Tibial artery (tissue), 4 donors: ENCODE results near the gene GPR161.
"Not testable (repeated sequence)": the region's sequence is repeated elsewhere in the genome, so short reads cannot be mapped to it uniquely, and the experiment has no call there.

Source experiments
- DNase-seq, 2 donors: peaks; one replicate each; pipeline ENCODE4 v3.0.0-alpha.2; 2019
- H3K27ac ChIP-seq, 2 donors: fragments of 200-600 bp; sonication (generic) in 1 of 2; 1 replicate in 1 of 2; 2 replicates in 1 of 2; pipeline ENCODE4 v1.5.1; 2018 to 2019; ENCODE audit warnings: mild to moderate bottlenecking in 1 of 2
- H3K27me3 ChIP-seq, 2 donors: fragments of 200-600 bp; sonication (generic) in 1 of 2; one replicate each; pipeline versions ENCODE4 v1.5.1 to v1.6.0; 2016 to 2019
- H3K36me3 ChIP-seq, 3 donors: fragments of 200-600 bp; sonication (generic) in 2 of 3; one replicate each; pipeline ENCODE4 v1.5.1; 2016 to 2019; ENCODE audit warnings: mild to moderate bottlenecking in 2 of 3
- H3K4me1 ChIP-seq, 4 donors: fragments of 200-600 bp; sonication (generic) in 2 of 4; 1 replicate in 3 of 4; 2 replicates in 1 of 4; pipeline ENCODE4 v1.5.1; 2016 to 2019
- H3K4me3 ChIP-seq, 2 donors: fragments of 200-600 bp; sonication (generic) in 1 of 2; 1 replicate in 1 of 2; 2 replicates in 1 of 2; pipeline ENCODE4 v1.5.1; 2018 to 2019; ENCODE audit warnings: mild to moderate bottlenecking in 2 of 2
- H3K9me3 ChIP-seq, 3 donors: fragments of 200-600 bp; sonication (generic) in 1 of 3; one replicate each; pipeline ENCODE4 v1.5.1; 2016 to 2019
- intact Hi-C: fragments of 100-400 bp; cut with DNase I; formaldehyde crosslinking; loops from one replicate; pipeline ENCODE4 v1.15.0; 2023; ENCODE audit warnings: low total_unique reads
- TF ChIP-seq, protein P1 (sequence below), 2 experiments: fragments of 200-600 bp in 1 of 2; fragments of 450-650 bp in 1 of 2; IDR thresholded peaks; one replicate each; pipeline ENCODE4 v1.5.1; 2017 to 2019; ENCODE audit warnings: antibody characterized with exemption in 2 of 2, mild to moderate bottlenecking in 1 of 2, moderate library complexity in 1 of 2

GPR161 gene

DNA sequence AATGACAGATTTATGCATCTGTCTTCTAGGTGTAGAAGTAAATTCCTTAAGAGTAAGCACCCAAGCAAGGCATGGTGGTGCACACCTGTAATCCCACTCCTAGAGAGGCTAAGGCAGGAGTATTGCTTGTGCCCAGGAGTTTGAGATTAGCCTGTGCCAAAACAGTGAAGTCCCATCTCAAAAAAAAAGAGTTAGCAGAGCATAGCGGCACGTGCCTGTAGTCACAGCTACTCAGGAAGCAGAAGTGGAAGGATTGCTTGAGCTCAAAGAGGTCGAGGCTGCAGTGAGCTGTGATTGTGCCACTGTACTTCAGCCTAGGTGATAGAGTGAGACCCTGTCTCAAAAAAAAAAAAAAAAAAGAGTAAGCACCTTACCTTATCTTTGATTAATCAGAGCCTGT is 26.9 kb upstream of the GPR161 start:
- Histone ChIP-seq H3K9me3 (no peaks in the 10 kb centered on the region), H3K27me3 (no peaks in the 10 kb centered on the region), H3K4me3 (no peak overlapping the region), H3K27ac (no peak overlapping the region), H3K4me1 (peaks cover 0 to 8% (median 3%) of the 10 kb centered on the region in 4 donors), H3K36me3 (no peaks in the 10 kb centered on the region)
- DNase-seq: no peak
- TF ChIP-seq, protein P1, sequence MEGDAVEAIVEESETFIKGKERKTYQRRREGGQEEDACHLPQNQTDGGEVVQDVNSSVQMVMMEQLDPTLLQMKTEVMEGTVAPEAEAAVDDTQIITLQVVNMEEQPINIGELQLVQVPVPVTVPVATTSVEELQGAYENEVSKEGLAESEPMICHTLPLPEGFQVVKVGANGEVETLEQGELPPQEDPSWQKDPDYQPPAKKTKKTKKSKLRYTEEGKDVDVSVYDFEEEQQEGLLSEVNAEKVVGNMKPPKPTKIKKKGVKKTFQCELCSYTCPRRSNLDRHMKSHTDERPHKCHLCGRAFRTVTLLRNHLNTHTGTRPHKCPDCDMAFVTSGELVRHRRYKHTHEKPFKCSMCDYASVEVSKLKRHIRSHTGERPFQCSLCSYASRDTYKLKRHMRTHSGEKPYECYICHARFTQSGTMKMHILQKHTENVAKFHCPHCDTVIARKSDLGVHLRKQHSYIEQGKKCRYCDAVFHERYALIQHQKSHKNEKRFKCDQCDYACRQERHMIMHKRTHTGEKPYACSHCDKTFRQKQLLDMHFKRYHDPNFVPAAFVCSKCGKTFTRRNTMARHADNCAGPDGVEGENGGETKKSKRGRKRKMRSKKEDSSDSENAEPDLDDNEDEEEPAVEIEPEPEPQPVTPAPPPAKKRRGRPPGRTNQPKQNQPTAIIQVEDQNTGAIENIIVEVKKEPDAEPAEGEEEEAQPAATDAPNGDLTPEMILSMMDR (IDR thresholded peaks at IDR 0.05): no peak
- intact Hi-C loops: no loop called here

DNA sequence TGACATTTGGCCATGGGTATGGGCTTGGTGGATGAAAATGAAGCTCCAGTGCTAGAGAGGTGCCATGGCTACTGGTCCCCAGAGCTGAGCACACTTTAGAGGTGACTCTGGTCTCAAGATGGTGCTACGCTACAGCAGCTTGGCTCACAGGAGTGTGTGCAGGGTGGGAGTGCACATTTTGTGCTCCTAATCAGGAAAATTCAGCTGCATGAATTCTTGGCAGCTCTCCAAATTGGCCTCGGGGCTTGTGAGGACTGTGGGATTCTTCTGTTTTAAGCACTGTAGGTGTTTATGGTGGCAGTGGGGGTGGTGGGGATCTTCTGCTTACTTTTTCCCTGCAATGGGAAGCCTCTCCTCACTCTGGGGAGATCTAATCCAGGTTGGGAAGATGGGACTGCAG is 24.7 kb upstream of the GPR161 start:
- Histone ChIP-seq H3K27me3 (no peaks in the 10 kb centered on the region), H3K9me3 (peaks cover 0 to 6% (median 4%) of the 10 kb centered on the region in 3 donors), H3K4me1 (no peaks in the 10 kb centered on the region), H3K27ac (no peak overlapping the region), H3K36me3 (no peaks in the 10 kb centered on the region), H3K4me3 (no peak overlapping the region)
- intact Hi-C loops: no loop called here
- TF ChIP-seq, protein P1 (IDR thresholded peaks at IDR 0.05): no peak
- no peak for DNase-seq

DNA sequence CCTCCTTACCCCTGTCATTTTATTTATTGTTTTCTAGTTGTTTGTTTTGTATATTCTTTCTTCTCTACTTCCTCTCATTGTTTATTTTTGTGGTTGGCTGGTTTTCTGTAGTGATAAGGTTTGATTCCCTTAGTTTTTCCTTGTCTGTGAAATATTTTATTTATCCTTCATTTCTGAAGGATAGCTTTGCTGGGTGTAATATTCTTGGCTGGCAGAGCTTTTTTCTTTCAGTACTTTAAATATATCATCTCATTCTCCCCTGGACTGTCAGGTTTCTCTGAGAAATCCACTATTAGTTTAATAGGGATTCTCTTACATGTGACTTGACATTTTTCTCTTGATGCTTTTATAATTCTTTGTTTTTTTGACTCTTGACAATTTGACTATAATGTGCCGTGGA is 23.2 kb upstream of the GPR161 start:
- Histone ChIP-seq H3K27ac (no peak overlapping the region), H3K9me3 (peaks cover 0 to 6% (median 4%) of the 10 kb centered on the region in 3 donors), H3K4me1 (no peaks in the 10 kb centered on the region), H3K4me3 (no peak overlapping the region), H3K27me3 (no peaks in the 10 kb centered on the region), H3K36me3 (no peaks in the 10 kb centered on the region)
- intact Hi-C loops: no loop called here
- TF ChIP-seq, protein P1 (IDR thresholded peaks at IDR 0.05): no peak
- DNase-seq: no peak

DNA sequence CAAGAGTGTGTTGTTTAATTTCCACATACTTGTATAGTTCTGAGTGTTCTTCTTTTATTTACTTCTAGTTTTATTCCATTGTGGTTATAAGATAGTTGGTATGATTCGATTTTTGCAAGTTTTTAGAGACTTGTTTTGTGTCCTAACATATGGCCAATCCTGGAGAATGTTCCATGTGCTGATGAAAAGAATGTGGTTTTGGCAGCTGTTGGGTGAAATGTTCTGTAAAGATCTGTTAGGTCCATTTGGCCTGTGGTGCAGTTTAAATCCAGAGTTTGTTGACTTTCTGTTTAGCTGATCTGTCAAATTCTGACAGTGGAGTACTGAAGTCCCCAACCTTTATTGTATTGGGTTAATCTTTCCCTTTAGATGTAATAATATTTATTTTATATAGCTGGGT is 22.5 kb upstream of the GPR161 start:
- DNase-seq: no peak
- no peaks in the 10 kb centered on the region for H3K36me3 ChIP-seq
- H3K27ac ChIP-seq: no peak overlapping the region
- peaks cover 0 to 6% (median 4%) of the 10 kb centered on the region in 3 donors for H3K9me3 ChIP-seq
- TF ChIP-seq, protein P1 (IDR thresholded peaks at IDR 0.05): no peak
- no peak overlapping the region for H3K4me3 ChIP-seq
- H3K4me1 ChIP-seq: no peaks in the 10 kb centered on the region
- H3K27me3 ChIP-seq: no peaks in the 10 kb centered on the region
- intact Hi-C loops: no loop called here

DNA sequence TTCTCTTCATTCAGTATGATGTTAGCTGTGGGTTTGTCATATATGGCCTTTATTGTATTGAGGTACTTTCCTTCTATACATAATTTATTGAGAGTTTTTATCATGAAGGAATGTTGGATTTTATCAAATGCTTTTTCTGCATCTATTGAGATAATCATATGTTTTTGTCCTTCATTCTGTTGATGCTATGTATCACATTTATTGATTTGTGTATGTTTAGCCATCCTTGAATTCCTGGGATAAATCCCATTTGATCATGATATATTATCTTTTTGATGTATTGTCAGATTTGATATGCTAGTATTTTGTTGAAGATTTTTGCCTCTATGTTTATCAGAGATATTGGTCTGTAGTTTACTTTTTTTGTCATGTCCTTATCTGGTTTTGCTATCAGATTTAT is 20.9 kb upstream of the GPR161 start:
- intact Hi-C loops: no loop called here
- TF ChIP-seq, protein P1 (IDR thresholded peaks at IDR 0.05): no peak
- Histone ChIP-seq H3K36me3 (no peaks in the 10 kb centered on the region), H3K4me1 (no peaks in the 10 kb centered on the region), H3K27ac (no peak overlapping the region), H3K4me3 (no peak overlapping the region), H3K27me3 (no peaks in the 10 kb centered on the region), H3K9me3 (peaks cover 0 to 6% (median 4%) of the 10 kb centered on the region in 3 donors)
- DNase-seq: no peak

DNA sequence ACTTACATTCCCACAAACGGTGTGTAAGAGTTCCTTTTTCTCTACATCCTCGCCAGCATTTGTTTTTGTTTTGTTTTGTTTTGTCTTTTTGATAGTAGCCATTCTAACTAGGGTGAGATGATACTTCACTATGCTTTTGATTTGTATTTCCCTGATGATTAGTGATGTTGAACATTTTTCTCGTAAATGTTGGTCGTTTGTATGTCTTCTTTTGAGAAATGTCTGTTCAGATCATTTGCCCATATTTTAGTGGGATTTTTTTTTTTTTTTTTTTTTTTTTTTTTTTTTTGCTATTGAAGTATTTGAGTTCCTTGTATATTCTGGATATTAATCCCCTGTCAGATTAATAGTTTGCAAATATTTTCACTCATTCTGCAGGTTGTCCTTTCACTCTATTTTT is 19.2 kb upstream of the GPR161 start:
- TF ChIP-seq, protein P1 (IDR thresholded peaks at IDR 0.05): no peak
- Histone ChIP-seq H3K27me3 (no peaks in the 10 kb centered on the region), H3K4me3 (no peak overlapping the region), H3K27ac (no peak overlapping the region), H3K36me3 (no peaks in the 10 kb centered on the region), H3K9me3 (peaks cover 0 to 6% (median 4%) of the 10 kb centered on the region in 3 donors), H3K4me1 (no peaks in the 10 kb centered on the region)
- intact Hi-C loops: no loop called here
- no peak for DNase-seq

DNA sequence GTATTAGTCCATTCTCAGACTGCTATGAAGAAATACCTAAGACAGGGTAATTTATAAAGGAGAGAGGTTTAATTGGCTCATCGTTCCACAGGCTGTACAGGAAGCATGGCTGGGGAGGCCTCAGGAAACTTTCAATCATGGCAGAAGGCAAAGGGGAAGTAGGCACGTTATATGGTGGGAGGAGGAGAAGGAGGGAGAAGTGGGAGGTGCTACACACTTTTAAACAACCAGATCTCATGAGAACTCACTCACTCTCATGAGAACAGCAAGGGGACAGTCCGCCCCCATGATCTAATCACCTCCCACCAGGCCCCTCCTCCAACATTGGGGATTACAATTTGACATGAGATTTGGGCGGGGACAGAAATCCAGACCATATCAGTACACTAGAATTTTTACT is 18.0 kb upstream of the GPR161 start:
- H3K27me3 ChIP-seq, H3K4me3 ChIP-seq, H3K9me3 ChIP-seq, H3K36me3 ChIP-seq, H3K27ac ChIP-seq, H3K4me1 ChIP-seq, intact Hi-C loops, DNase-seq: not testable (repeated sequence)
